GM06990 (cell line): ENCODE data around the gene RAD54L2.

ENCODE experiments used
- DNase-seq: peaks from one replicate; pipeline ENCODE4 v3.0.0-alpha.2; 2011; ENCODE audit not compliant: insufficient read length; ENCODE audit errors: extremely low read depth
- H3K27me3 ChIP-seq: replicated peaks from 2 replicates; pipeline ENCODE4 v1.6.0; 2011; ENCODE audit warnings: low read length; ENCODE audit not compliant: control insufficient read depth, insufficient read depth
- H3K36me3 ChIP-seq: 2 replicates; pipeline ENCODE4 v1.5.1; 2011; ENCODE audit warnings: low read length; ENCODE audit not compliant: control insufficient read depth, insufficient read depth
- H3K4me3 ChIP-seq: replicated peaks from 2 replicates; pipeline ENCODE4 v1.5.1; 2011; ENCODE audit warnings: low read depth, mild to moderate bottlenecking, control low read depth, low read length
- CTCF ChIP-seq: IDR thresholded peaks from 2 replicates; pipeline ENCODE4 v1.5.1; 2011; ENCODE audit warnings: low read length, control low read depth, mild to moderate bottlenecking, inconsistent platforms; ENCODE audit not compliant: insufficient read depth, poor library complexity, severe bottlenecking

RAD54L2 gene

GRCh38 chr3:51578238-51578637, 39.7 kb downstream of the RAD54L2 start:
- Histone ChIP-seq H3K4me3 (no peak overlapping the region), H3K27me3 (no peaks in the 10 kb centered on the region), H3K36me3 (no peaks in the 10 kb centered on the region)
- DNase-seq, result no peak
- no peak for TF ChIP-seq CTCF

- DNase-seq, result no peak
- Histone ChIP-seq H3K36me3 (no peaks in the 10 kb centered on the region), H3K27me3 (no peaks in the 10 kb centered on the region), H3K4me3 (no peak overlapping the region)
- no peak for TF ChIP-seq CTCF
These were observed 41.9 kb downstream of the RAD54L2 start for GRCh38 chr3:51580418-51580817.

DNA sequence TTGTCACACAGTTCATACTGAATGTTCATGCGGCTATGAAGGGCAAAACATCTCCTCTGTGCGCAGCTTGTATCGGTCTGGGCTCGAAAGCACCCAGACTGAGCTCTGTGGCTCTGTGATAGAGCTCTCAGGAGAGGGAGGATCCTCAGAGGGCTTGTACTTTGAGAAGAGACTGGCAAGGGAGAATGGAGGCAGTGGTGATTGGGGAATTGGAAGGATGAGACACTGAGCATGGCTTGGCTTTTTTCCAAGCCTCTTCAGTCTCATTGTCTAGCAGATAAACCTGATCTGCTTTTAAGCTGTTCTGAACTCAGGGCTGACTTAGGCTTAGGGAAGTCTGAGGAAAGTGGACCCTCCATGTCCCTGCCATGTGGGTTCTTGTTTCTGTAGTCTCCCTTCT, 43.0 kb downstream of the RAD54L2 start:
- Histone ChIP-seq H3K36me3 (no peaks in the 10 kb centered on the region; the same call in 1 of the 2 replicates), H3K4me3 (no peak overlapping the region), H3K27me3 (no peaks in the 10 kb centered on the region)
- DNase-seq, result no peak
- no peak for TF ChIP-seq CTCF

DNA sequence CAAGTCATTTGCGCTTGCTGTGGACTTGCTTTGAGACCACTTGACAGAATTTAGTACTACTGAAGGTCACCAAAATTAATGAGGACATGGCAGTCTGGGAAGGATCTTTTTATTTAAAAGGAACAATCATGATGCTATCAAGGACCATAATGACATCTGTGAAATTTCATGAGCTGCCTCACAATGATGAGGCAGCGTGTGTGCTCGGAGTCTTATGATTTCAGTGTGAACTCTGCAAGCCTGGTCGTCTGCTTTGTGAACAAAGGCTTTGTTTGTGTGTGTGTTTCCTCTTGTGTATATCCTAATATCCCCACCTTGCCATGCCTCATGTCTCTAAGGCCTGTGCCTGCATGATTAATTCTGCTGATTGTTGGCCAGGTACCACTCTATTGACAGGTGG, 46.7 kb downstream of the RAD54L2 start:
- Histone ChIP-seq H3K4me3 (no peak overlapping the region), H3K36me3 (no peaks in the 10 kb centered on the region; the same call in 1 of the 2 replicates), H3K27me3 (no peaks in the 10 kb centered on the region)
- DNase-seq, result no peak
- TF ChIP-seq CTCF, result no peak

DNA sequence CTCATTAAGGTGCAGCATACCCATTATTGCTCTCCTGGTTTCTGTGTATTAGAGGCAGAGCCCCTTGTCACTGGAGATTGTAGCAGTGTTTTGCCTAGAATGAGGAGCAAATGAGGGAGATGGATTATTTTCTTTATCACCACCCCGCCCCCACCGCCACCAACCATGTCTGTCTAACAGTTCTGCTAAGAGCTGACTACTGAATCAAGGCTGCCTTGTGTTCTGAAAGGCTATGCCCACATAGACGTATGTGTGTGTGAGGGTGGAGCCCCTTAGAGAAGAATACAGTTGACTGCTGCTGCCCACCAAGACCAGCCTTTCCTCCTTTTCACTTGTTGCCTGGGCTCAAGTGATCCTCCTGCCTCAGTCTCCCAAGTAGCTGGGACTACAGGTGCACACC, 47.4 kb downstream of the RAD54L2 start:
- TF ChIP-seq CTCF, result no peak
- Histone ChIP-seq H3K36me3 (no peaks in the 10 kb centered on the region; the same call in none of the 2 replicates), H3K27me3 (no peaks in the 10 kb centered on the region), H3K4me3 (no peak overlapping the region)
- DNase-seq, result no peak
